Midbrain (tissue), 1 donor: ENCODE measurements around the gene ZGRF1.
"Not testable (repeated sequence)": the region's sequence is repeated elsewhere in the genome, so short reads cannot be mapped to it uniquely, and the experiment has no call there.

Experiments
- DNase-seq: peaks from one replicate; lab custom pipeline; 2025; lab: John Stamatoyannopoulos, UW

ZGRF1 gene

DNA sequence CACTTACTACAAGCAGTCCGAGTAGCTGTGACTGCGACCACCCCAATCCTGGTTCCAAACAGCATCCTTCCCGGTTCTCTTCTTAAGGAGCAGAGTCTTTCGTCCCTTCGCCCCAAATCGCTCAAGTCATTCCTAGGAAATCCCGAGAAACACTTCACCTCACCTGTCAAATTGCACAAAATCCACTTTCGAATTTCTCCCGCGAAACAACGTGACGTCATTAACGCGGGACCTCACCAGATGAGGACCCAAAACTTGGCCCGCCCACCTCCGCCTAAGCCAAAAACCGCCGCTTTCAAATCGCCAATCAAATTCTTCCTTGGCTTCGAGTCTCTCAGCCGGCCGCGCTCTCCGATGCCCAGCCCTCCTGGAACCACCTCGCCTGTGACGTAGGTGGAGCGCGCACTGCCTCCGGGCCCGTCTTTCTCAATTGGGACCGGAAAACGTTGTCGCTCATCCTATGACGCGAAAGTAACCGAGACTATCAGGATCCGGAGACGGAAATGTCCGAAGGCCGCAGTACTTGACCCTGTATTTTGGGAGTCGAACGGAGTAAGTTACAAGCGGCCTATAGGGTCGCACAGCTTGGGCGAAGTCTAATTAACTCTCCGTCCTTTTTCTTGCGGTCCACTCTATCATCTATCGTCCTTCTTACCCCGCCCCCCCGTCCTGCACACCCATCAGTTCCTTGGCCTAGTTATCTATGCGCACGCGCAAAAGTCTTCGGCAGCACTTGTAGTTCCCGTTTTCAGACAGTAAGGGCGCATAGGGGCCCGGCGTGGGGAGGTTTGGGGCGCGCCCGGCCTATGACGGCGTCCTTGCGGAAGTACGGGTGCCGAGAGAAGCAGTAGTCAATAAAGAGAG lies at the start of gene ZGRF1, which contains the start of gene LARP7:
TSS of gene ZGRF1 (minus strand) at position 222 of the 864 bp plus-strand sequence. CDS start 3,733 bp downstream, outside the sequence.
TSS of gene LARP7 (plus strand) at position 456 of the 864 bp plus-strand sequence. CDS start 7,527 bp downstream, outside the sequence.
- DNase-seq: peak; percentile 100

DNA sequence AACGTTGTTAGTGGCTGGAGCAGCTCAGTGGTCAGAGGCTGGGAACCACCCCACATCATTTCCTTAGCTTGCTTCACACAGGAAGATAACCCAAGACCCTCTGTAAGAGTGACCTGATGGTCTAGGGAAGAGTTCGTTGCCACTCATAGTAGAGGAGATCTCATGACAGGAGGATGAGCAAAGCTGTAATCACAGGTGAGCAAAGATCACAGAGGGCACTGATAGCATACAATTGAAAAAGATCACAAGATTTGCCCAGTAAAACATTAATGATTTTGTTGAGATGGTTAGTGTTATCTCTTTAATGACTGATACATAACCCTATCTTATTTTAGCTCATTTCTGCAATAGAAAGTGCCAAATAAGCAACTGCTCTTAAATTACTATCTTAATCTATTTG lies 44.3 kb upstream of the ZGRF1 start:
- no peak for DNase-seq

DNA sequence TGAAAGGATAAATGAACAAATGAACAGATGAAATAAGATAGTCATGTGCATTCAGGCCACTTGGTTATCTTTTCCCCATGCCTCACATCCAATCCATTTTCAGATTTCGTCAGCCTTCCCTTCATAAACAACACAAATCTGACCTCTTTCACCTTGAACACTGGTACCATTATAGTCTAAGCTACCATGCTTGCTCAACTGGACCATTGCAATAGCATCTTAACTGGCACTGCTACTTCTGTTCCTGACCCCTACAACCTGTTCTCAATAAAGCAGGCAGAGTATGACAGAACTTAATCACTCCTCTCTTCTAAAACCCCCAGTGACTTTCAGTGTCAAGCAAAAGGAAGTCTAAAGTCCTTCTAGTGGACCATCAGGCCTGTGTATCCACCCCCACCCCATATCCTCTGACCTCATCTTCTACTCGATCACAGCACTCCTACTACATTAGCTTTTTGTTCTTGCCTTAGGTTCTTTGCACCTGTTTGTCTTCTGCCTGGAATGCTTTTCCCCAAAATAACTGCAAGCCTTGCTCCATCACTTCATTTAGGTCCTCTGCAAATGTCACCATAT lies 40.9 kb upstream of the ZGRF1 start:
- DNase-seq: no peak

- DNase-seq: no peak
Observed at GRCh38 chr4:112674376-112674775, 37.7 kb upstream of the ZGRF1 start.

GRCh38 chr4:112673686-112674085 lies 37.0 kb upstream of the ZGRF1 start:
- DNase-seq: no peak

- no peak for DNase-seq
Observed at GRCh38 chr4:112673076-112673475, 36.4 kb upstream of the ZGRF1 start.

DNA sequence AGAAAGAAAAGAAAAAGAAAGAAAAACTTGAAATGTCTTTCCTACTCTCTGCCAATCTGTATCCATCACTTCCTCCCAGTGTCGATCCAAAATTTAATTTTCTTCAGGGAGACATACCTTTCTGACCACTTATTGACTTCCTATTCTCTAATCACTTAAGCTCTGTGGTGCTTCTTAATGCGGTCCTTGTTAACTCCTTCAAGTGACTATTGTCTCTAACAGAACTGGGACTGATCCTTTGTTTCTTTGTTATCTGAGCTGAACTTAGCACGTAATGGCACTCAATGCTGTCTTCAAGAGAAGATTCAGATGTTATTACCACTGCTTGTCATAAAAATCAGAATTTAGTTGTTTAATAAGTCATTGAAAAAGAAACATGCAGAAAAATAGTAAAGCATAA lies 31.4 kb upstream of the ZGRF1 start:
- no peak for DNase-seq

GRCh38 chr4:112664611-112665010 lies 27.9 kb upstream of the ZGRF1 start:
- no peak for DNase-seq

DNA sequence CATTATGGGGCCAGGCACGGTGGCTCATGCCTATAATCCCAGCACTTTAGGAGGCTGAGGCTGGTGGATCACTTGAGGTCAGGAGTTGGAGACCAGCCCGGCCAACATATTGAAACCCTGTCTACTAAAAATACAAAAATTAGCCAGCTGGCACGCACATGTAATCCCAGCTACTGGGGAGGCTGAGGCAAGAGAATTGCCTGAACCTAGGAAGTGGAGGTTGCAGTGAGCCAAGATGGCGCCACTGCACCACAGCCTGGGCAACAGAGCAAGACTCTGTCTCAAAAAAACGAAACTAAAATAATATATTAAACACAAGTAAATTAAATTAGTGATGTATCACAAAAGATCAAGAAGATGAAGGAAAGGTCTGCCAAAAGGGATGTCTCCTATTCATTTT lies 19.4 kb upstream of the ZGRF1 start:
- DNase-seq: not testable (repeated sequence)

GRCh38 chr4:112655270-112655669 lies 18.6 kb upstream of the ZGRF1 start:
- DNase-seq: no peak

- no peak for DNase-seq
Observed at GRCh38 chr4:112652216-112652615, 15.5 kb upstream of the ZGRF1 start.

- DNase-seq: no peak
Observed at GRCh38 chr4:112651641-112652040, 14.9 kb upstream of the ZGRF1 start.

- DNase-seq: no peak
Observed at GRCh38 chr4:112650332-112650731, 13.6 kb upstream of the ZGRF1 start.

DNA sequence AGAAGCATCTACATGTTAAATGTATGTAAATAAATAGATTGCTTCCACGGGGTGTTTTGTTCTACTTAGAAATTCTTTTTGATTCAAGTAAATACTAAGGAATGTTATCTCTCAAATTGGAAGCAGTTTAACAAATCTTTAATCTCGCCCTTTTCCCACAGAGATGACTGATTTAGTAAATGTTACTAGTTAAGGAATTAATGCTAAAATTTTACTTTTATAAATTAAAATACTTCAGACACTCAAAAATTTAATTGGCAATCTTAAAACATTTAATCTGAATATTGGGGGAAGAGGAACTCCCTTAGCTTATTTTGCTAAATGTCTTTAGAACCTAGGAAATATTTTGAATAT lies 12.3 kb upstream of the ZGRF1 start:
- no peak for DNase-seq

- DNase-seq: no peak
Observed at GRCh38 chr4:112648263-112649054, 11.8 kb upstream of the ZGRF1 start.

DNA sequence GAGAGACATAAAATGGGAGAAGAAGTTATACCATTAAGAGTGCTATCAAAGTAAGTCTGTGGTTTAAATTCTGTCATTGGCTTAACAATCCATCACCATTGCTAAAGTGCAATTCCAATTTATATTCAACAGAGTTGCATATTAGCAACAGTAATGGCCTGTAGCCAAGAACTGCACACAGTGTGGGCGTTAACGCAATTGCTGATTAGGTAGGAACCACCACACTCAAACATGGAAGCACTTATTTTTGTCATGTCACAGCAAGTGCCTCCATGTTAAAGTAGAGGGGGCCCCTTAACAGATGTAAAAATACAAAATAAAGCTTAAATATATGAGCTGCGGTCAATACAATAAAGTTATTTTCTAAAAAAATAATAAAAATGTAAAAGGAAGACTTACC lies 11.1 kb upstream of the ZGRF1 start:
- no peak for DNase-seq

- DNase-seq: no peak
Observed at GRCh38 chr4:112646632-112647537, 10.2 kb upstream of the ZGRF1 start.

DNA sequence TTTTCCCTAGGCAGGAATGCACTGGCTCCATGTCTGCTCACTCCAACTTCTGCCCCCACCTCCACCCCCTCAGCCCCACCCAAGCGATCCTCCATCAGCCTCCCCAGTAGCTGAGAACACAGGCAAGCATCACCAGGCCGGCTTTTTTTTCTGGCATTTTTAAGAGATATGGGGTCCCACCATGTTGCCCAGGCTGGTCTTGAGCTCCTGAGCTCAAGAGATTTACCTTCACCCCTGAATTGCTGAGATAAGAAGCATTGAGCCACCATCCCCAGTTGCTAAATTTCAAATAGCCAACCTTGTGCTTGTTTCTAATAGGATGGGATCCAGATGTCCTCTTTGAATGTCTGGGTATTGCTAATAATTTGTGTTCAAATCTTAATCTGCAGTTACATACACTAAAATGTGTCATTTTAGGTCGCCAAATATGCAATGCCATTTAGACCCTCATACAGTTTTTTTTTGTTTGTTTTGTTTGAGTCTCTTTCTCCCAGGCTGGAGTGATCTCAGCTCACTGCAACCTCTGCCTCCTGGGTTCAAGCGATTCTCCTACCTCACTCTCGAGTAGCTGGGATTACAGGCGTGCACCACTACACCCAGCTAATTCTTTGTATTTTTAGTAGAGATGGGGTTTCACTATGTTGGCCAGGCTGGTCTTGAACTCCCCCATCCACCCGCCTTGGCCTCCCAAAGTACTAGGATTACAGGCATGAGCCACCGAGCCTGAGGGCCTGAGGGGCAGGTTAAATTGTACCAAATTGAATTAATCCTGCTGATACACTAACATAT lies 9.0 kb upstream of the ZGRF1 start:
- no peak for DNase-seq

GRCh38 chr4:112644595-112645535 lies 8.2 kb upstream of the ZGRF1 start:
- not testable (repeated sequence) for DNase-seq

GRCh38 chr4:112642526-112642925 lies 5.8 kb upstream of the ZGRF1 start:
- no peak for DNase-seq
